ENCODE data around the gene MSH3. TPM values are rescaled to one million over a fixed set of nuclear protein-coding genes. Genes with fewer than 3 reads are reported as not detected.

MSH3 gene
- polyA plus RNA-seq, 2 of the 4 experiments (the other 2 are of a cell fraction), result 9.3 to 13.1 TPM

- FAIRE-seq, result no peak
- POLR2A ChIA-PET, result no interaction called here
- Histone ChIP-seq H3K4me1 (no peaks in the 10 kb centered on the region), H3K4me2 (no peak overlapping the region), H3K27ac (no peak overlapping the region), H3K9me3 (no peaks in the 10 kb centered on the region), H3K4me3 (no peak overlapping the region)
- CTCF ChIA-PET, result no interaction called here
- 22% methylated on average over 1 of the region's 1 CpG for WGBS (ENCODE audit: missing lambda C conversion rate)
- no peak for ATAC-seq
- DNase-seq (ENCODE audit: low read depth in 1 of 2, low spot score in 1 of 2), result no peak
- TF ChIP-seq, protein P1, sequence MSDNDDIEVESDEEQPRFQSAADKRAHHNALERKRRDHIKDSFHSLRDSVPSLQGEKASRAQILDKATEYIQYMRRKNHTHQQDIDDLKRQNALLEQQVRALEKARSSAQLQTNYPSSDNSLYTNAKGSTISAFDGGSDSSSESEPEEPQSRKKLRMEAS (IDR thresholded peaks at IDR 0.05), result no peak
- no peak for TF ChIP-seq ZC3H11A (IDR thresholded peaks at IDR 0.05)
- no peak for TF ChIP-seq CBX2 (IDR thresholded peaks at IDR 0.05; ENCODE audit: borderline replicate concordance, low read depth)
- TF ChIP-seq TFCP2L1 (CRISPR knock-in tag; IDR thresholded peaks at IDR 0.05), result no peak
Measured at GRCh38 chr5:80925931-80926330, 271.5 kb downstream of the MSH3 start.

Small RNA genes lying within 50 kb of the gene (small RNA-seq; reads per million reads assigned to genes)
- gene MTRNR2L2, result 0 to 0.26 (median 0) reads per million in 6 experiments

Other genes starting within 250 kb of the MSH3 start
- 25.8 and 26.2 TPM in 2 replicates for gene ZFYVE16, start 246.6 kb upstream of the MSH3 start, polyA plus RNA-seq (2011; rRNA removed)
- gene ZFYVE16, start 246.6 kb upstream of the MSH3 start, polyA plus RNA-seq (2017; fragmentation: RNase III; extraction: RNeasy Plus Mini Kit Qiagen cat#74134 plus additional on column Dnase treatment), result 16.4 to 19.2 TPM (median 18.8 TPM) in 3 replicates
- 2.9 and 3.2 TPM in 2 replicates for gene FAM151B, start 166.6 kb upstream of the MSH3 start, polyA plus RNA-seq (2011; rRNA removed)
- gene FAM151B, start 166.6 kb upstream of the MSH3 start, polyA plus RNA-seq (2017; fragmentation: RNase III; extraction: RNeasy Plus Mini Kit Qiagen cat#74134 plus additional on column Dnase treatment), result 2.2 to 2.3 TPM (median 2.2 TPM) in 3 replicates
- gene ANKRD34B, start 84.4 kb upstream of the MSH3 start, polyA plus RNA-seq (2011; rRNA removed), result 0.01 and 0.05 TPM in 2 replicates
- gene ANKRD34B, start 84.4 kb upstream of the MSH3 start, polyA plus RNA-seq (2017; fragmentation: RNase III; extraction: RNeasy Plus Mini Kit Qiagen cat#74134 plus additional on column Dnase treatment), result 0.01 TPM in 1 of 3 replicates, not detected in the others
- 44.3 and 61.3 TPM in 2 replicates for gene DHFR, start 331 bp downstream of the MSH3 start, polyA plus RNA-seq (2011; rRNA removed)
- gene DHFR, start 331 bp downstream of the MSH3 start, polyA plus RNA-seq (2017; fragmentation: RNase III; extraction: RNeasy Plus Mini Kit Qiagen cat#74134 plus additional on column Dnase treatment), result 87.0 to 99.4 TPM (median 91.1 TPM) in 3 replicates